ENCODE data around the gene CCHCR1. TPM values are rescaled to one million over a fixed set of nuclear protein-coding genes. Genes with fewer than 3 reads are reported as not detected.

CCHCR1 gene
- total and polyA plus RNA-seq, 2 of the 13 experiments (the other 11 are each of a cell fraction or from before 2014, with no cell fraction given), result 14.6 to 28.2 TPM

DNA sequence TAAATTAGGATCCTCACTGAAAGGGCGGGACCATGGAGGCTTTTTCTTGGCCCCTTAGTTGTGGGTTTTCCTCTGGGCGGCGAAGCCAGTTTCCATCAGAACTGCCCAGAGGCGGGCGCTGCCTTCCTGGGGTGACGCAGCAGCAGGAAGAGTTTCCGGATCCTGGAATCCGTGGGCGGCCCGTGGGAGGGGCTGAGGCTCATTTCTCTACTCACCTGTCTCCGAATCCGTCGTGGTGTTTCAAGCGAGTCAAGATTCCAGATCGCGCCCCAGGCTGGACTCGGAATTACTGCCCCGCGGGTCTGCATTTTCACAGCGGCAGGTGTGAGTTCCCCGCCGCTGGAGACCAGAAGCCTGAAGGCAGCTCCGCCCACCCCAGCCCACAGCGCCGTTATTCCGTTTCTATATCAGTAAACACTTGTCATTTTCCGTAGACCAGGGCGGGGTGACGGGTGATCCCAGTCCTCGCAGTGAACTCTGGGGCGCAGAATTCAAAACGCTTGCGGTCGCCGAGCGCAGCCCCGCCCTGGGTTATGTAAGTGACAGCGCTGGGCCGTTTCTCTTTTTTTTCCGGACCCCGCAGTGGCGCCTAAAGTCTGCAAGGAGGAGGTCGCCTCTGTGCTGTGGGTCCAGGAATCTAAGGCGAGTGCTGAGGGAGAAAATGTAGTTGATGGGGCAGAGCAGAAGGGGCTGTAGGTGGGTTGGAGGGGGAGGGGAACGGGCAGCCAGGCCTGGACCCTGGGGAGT, 40.1 kb upstream of the CCHCR1 start (continued):
- TF ChIP-seq, protein P1, sequence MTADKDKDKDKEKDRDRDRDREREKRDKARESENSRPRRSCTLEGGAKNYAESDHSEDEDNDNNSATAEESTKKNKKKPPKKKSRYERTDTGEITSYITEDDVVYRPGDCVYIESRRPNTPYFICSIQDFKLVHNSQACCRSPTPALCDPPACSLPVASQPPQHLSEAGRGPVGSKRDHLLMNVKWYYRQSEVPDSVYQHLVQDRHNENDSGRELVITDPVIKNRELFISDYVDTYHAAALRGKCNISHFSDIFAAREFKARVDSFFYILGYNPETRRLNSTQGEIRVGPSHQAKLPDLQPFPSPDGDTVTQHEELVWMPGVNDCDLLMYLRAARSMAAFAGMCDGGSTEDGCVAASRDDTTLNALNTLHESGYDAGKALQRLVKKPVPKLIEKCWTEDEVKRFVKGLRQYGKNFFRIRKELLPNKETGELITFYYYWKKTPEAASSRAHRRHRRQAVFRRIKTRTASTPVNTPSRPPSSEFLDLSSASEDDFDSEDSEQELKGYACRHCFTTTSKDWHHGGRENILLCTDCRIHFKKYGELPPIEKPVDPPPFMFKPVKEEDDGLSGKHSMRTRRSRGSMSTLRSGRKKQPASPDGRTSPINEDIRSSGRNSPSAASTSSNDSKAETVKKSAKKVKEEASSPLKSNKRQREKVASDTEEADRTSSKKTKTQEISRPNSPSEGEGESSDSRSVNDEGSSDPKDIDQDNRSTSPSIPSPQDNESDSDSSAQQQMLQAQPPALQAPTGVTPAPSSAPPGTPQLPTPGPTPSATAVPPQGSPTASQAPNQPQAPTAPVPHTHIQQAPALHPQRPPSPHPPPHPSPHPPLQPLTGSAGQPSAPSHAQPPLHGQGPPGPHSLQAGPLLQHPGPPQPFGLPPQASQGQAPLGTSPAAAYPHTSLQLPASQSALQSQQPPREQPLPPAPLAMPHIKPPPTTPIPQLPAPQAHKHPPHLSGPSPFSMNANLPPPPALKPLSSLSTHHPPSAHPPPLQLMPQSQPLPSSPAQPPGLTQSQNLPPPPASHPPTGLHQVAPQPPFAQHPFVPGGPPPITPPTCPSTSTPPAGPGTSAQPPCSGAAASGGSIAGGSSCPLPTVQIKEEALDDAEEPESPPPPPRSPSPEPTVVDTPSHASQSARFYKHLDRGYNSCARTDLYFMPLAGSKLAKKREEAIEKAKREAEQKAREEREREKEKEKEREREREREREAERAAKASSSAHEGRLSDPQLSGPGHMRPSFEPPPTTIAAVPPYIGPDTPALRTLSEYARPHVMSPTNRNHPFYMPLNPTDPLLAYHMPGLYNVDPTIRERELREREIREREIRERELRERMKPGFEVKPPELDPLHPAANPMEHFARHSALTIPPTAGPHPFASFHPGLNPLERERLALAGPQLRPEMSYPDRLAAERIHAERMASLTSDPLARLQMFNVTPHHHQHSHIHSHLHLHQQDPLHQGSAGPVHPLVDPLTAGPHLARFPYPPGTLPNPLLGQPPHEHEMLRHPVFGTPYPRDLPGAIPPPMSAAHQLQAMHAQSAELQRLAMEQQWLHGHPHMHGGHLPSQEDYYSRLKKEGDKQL (CRISPR knock-in tag; IDR thresholded peaks at IDR 0.05; ENCODE audit: low read depth), result no peak
- TF ChIP-seq ETV6 (CRISPR knock-in tag; conservative IDR thresholded peaks at IDR 0.05) (no peak), AHR (CRISPR knock-in tag; IDR thresholded peaks at IDR 0.05) (no peak), EEA1 (CRISPR knock-in tag; IDR thresholded peaks at IDR 0.05; ENCODE audit: borderline replicate concordance) (no peak), BRCA1 (CRISPR knock-in tag; IDR thresholded peaks at IDR 0.05) (no peak), CREM (IDR thresholded peaks at IDR 0.05) (peak; percentile 64; the same call in 1 of the 2 replicates), CREM (CRISPR knock-in tag; IDR thresholded peaks at IDR 0.05) (no peak), FOXC1 (CRISPR knock-in tag; IDR thresholded peaks at IDR 0.05; ENCODE audit: borderline replicate concordance) (no peak), HNF4A (CRISPR knock-in tag; IDR thresholded peaks at IDR 0.05) (peak; percentile 57; the same call in 1 of the 2 replicates), MBNL3 (CRISPR knock-in tag; conservative IDR thresholded peaks at IDR 0.05) (no peak), GFI1 (CRISPR knock-in tag; IDR thresholded peaks at IDR 0.05; ENCODE audit: borderline replicate concordance) (no peak), PAX8 (CRISPR knock-in tag; IDR thresholded peaks at IDR 0.05; ENCODE audit: borderline replicate concordance) (peak; percentile 48; the same call in 1 of the 2 replicates), ZC3H4 (CRISPR knock-in tag; IDR thresholded peaks at IDR 0.05; ENCODE audit: borderline replicate concordance) (no peak), SPEN (CRISPR knock-in tag; IDR thresholded peaks at IDR 0.05; ENCODE audit: low read depth) (no peak), CENPX (CRISPR knock-in tag; IDR thresholded peaks at IDR 0.05) (no peak), TRIM24 (CRISPR knock-in tag; IDR thresholded peaks at IDR 0.05) (no peak)
- TF ChIP-seq, protein P2, sequence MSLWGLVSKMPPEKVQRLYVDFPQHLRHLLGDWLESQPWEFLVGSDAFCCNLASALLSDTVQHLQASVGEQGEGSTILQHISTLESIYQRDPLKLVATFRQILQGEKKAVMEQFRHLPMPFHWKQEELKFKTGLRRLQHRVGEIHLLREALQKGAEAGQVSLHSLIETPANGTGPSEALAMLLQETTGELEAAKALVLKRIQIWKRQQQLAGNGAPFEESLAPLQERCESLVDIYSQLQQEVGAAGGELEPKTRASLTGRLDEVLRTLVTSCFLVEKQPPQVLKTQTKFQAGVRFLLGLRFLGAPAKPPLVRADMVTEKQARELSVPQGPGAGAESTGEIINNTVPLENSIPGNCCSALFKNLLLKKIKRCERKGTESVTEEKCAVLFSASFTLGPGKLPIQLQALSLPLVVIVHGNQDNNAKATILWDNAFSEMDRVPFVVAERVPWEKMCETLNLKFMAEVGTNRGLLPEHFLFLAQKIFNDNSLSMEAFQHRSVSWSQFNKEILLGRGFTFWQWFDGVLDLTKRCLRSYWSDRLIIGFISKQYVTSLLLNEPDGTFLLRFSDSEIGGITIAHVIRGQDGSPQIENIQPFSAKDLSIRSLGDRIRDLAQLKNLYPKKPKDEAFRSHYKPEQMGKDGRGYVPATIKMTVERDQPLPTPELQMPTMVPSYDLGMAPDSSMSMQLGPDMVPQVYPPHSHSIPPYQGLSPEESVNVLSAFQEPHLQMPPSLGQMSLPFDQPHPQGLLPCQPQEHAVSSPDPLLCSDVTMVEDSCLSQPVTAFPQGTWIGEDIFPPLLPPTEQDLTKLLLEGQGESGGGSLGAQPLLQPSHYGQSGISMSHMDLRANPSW (CRISPR knock-in tag; IDR thresholded peaks at IDR 0.05; ENCODE audit: borderline replicate concordance), result peak; percentile 7; the same call in 1 of the 2 replicates
- TF ChIP-seq, protein P3, sequence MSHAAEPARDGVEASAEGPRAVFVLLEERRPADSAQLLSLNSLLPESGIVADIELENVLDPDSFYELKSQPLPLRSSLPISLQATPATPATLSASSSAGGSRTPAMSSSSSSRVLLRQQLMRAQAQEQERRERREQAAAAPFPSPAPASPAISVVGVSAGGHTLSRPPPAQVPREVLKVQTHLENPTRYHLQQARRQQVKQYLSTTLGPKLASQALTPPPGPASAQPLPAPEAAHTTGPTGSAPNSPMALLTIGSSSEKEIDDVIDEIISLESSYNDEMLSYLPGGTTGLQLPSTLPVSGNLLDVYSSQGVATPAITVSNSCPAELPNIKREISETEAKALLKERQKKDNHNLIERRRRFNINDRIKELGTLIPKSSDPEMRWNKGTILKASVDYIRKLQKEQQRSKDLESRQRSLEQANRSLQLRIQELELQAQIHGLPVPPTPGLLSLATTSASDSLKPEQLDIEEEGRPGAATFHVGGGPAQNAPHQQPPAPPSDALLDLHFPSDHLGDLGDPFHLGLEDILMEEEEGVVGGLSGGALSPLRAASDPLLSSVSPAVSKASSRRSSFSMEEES (CRISPR knock-in tag; IDR thresholded peaks at IDR 0.05), result no peak
- TF ChIP-seq, protein P4, sequence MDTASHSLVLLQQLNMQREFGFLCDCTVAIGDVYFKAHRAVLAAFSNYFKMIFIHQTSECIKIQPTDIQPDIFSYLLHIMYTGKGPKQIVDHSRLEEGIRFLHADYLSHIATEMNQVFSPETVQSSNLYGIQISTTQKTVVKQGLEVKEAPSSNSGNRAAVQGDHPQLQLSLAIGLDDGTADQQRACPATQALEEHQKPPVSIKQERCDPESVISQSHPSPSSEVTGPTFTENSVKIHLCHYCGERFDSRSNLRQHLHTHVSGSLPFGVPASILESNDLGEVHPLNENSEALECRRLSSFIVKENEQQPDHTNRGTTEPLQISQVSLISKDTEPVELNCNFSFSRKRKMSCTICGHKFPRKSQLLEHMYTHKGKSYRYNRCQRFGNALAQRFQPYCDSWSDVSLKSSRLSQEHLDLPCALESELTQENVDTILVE (CRISPR knock-in tag; IDR thresholded peaks at IDR 0.05), result peak; percentile 49; the same call in 1 of the 2 replicates

Measured in HepG2 (cell line).